Effector memory CD4-positive, alpha-beta T cell (primary cell): ENCODE results near the gene ULBP2.
"Not testable (repeated sequence)": the region's sequence is repeated elsewhere in the genome, so short reads cannot be mapped to it uniquely, and the experiment has no call there.

ENCODE experiments used
- DNase-seq, 3 donors: peaks; one replicate each; pipeline ENCODE4 v3.0.0-alpha.2; 2020
- H3K27ac ChIP-seq: 2 replicates; pipeline ENCODE4 v1.7.0; 2013; ENCODE audit warnings: mild to moderate bottlenecking, low read length, moderate library complexity; ENCODE audit not compliant: insufficient read depth, poor library complexity, severe bottlenecking
- H3K27me3 ChIP-seq: replicated peaks from 2 replicates; pipeline ENCODE4 v1.7.0; 2013; ENCODE audit warnings: mild to moderate bottlenecking, low read length; ENCODE audit not compliant: insufficient read depth, control insufficient read depth, poor library complexity, severe bottlenecking
- H3K36me3 ChIP-seq: 2 replicates; pipeline ENCODE4 v1.7.0; 2013; ENCODE audit warnings: mild to moderate bottlenecking, low read length, moderate library complexity; ENCODE audit not compliant: control insufficient read depth, insufficient read depth
- H3K4me1 ChIP-seq: 2 replicates; pipeline ENCODE4 v1.7.0; 2013; ENCODE audit warnings: low read length, mild to moderate bottlenecking; ENCODE audit not compliant: control insufficient read depth, insufficient read depth, poor library complexity, severe bottlenecking
- H3K4me3 ChIP-seq: 2 replicates; pipeline ENCODE4 v1.7.0; 2013; ENCODE audit warnings: low read length, low read depth, mild to moderate bottlenecking; ENCODE audit not compliant: insufficient read depth, poor library complexity, severe bottlenecking
- H3K9me3 ChIP-seq: 2 replicates; pipeline ENCODE4 v1.7.0; 2013; ENCODE audit warnings: mild to moderate bottlenecking, low read length, moderate library complexity; ENCODE audit not compliant: control insufficient read depth

Gene ULBP2

GRCh38 chr6:149938013-149938570 lies 3.7 kb upstream of the ULBP2 start:
- not testable (repeated sequence) for DNase-seq, H3K9me3 ChIP-seq, H3K36me3 ChIP-seq
- Histone ChIP-seq H3K27ac (peak overlapping the region; percentile 32), H3K4me3 (peak overlapping the region; percentile 51), H3K4me1 (peaks cover 33% of the 10 kb centered on the region), H3K27me3 (peaks cover 56% of the 10 kb centered on the region)

GRCh38 chr6:149938571-149939355 lies 3.1 kb upstream of the ULBP2 start:
- Histone ChIP-seq H3K27ac (peak overlapping the region; percentile 32), H3K9me3 (no peaks in the 10 kb centered on the region), H3K27me3 (peaks cover 56% of the 10 kb centered on the region), H3K4me3 (peak overlapping the region; percentile 51), H3K36me3 (no peaks in the 10 kb centered on the region), H3K4me1 (peaks cover 33% of the 10 kb centered on the region)
- peak; percentile 43 to 57 (median 48) for DNase-seq

- Histone ChIP-seq H3K4me3 (peak overlapping the region; percentile 51), H3K27me3 (peaks cover 56% of the 10 kb centered on the region), H3K27ac (no peak overlapping the region), H3K4me1 (peaks cover 33% of the 10 kb centered on the region), H3K36me3 (no peaks in the 10 kb centered on the region), H3K9me3 (no peaks in the 10 kb centered on the region)
- DNase-seq: no peak
Observed at GRCh38 chr6:149939356-149939648, 2.5 kb upstream of the ULBP2 start.

- Histone ChIP-seq H3K4me1 (peaks cover 33% of the 10 kb centered on the region), H3K36me3 (no peaks in the 10 kb centered on the region), H3K9me3 (no peaks in the 10 kb centered on the region), H3K27me3 (peaks cover 50% of the 10 kb centered on the region), H3K4me3 (no peak overlapping the region), H3K27ac (no peak overlapping the region)
- no peak for DNase-seq
Observed at GRCh38 chr6:149939909-149940671, 1.7 kb upstream of the ULBP2 start.

- Histone ChIP-seq H3K4me1 (peaks cover 33% of the 10 kb centered on the region), H3K4me3 (no peak overlapping the region), H3K27me3 (peaks cover 44% of the 10 kb centered on the region), H3K27ac (no peak overlapping the region), H3K9me3 (no peaks in the 10 kb centered on the region), H3K36me3 (no peaks in the 10 kb centered on the region)
- DNase-seq: no peak
Observed at GRCh38 chr6:149940672-149940982, 1.2 kb upstream of the ULBP2 start.

GRCh38 chr6:149942461-149942829 lies 631 bp downstream of the ULBP2 start:
- Histone ChIP-seq H3K36me3 (no peaks in the 10 kb centered on the region), H3K4me1 (peaks cover 33% of the 10 kb centered on the region), H3K27ac (no peak overlapping the region), H3K9me3 (no peaks in the 10 kb centered on the region), H3K27me3 (peaks cover 27% of the 10 kb centered on the region), H3K4me3 (peak overlapping the region; percentile 69)
- no peak for DNase-seq

- DNase-seq, H3K27ac ChIP-seq, H3K9me3 ChIP-seq, H3K4me3 ChIP-seq, H3K36me3 ChIP-seq: not testable (repeated sequence)
- H3K27me3 ChIP-seq: peaks cover 21% of the 10 kb centered on the region
- H3K4me1 ChIP-seq: peaks cover 30% of the 10 kb centered on the region
Observed at GRCh38 chr6:149943321-149943720, 1.5 kb downstream of the ULBP2 start.

- not testable (repeated sequence) for H3K27me3 ChIP-seq, H3K4me3 ChIP-seq, H3K9me3 ChIP-seq, H3K27ac ChIP-seq, DNase-seq, H3K36me3 ChIP-seq
- H3K4me1 ChIP-seq: peaks cover 19% of the 10 kb centered on the region
Observed at GRCh38 chr6:149945276-149945675, 3.5 kb downstream of the ULBP2 start.

GRCh38 chr6:149946631-149947030 lies 4.8 kb downstream of the ULBP2 start:
- not testable (repeated sequence) for H3K27ac ChIP-seq, H3K27me3 ChIP-seq, DNase-seq, H3K4me3 ChIP-seq, H3K9me3 ChIP-seq, H3K4me1 ChIP-seq, H3K36me3 ChIP-seq

- not testable (repeated sequence) for H3K36me3 ChIP-seq, H3K4me3 ChIP-seq, H3K27me3 ChIP-seq, H3K27ac ChIP-seq, DNase-seq, H3K9me3 ChIP-seq, H3K4me1 ChIP-seq
Observed at GRCh38 chr6:149947533-149947932, 5.7 kb downstream of the ULBP2 start.
